CD4-positive, alpha-beta T cell (primary cell): ENCODE results near the gene JAZF1. TPM values are rescaled to one million over a fixed set of nuclear protein-coding genes. Genes with fewer than 3 reads are reported as not detected.

Source experiments
- ATAC-seq: fragments of 200-7000 bp; cut with Tn5 transposase; one replicate; pipeline ENCODE4 v1.10.0; 2022; ENCODE audit warnings: mild to moderate bottlenecking; ENCODE audit not compliant: poor library complexity
- CTCF ChIA-PET: fragments of 350-600 bp; sonication (Branson Sonifier 250); formaldehyde crosslinking; loops from one replicate; lab custom pipeline; 2021; ENCODE audit warnings: antibody characterized with exemption, inconsistent platforms; lab: Charles Lee
- POLR2A ChIA-PET: fragments of 350-600 bp; sonication (Branson Sonifier 250); formaldehyde crosslinking; loops from one replicate; lab custom pipeline; 2021; ENCODE audit warnings: antibody characterized with exemption, inconsistent platforms; lab: Charles Lee
- DNase-seq, 14 experiments: peaks; one replicate each; pipeline ENCODE4 v3.0.0-alpha.2; 2013 to 2020; ENCODE audit warnings: mixed read lengths in 2 of 14
- H3K27ac ChIP-seq, 2 donors: one replicate each; pipeline versions ENCODE4 v1.5.1 to v1.7.0; 2013; ENCODE audit warnings: low read length in 2 of 2, low read depth in 1 of 2, mild to moderate bottlenecking in 1 of 2
- H3K27me3 ChIP-seq, 2 experiments: 1 replicate in 1 of 2; 2 replicates in 1 of 2; pipeline versions ENCODE4 v1.6.1 to v1.7.0; 2013; ENCODE audit warnings: low read length in 2 of 2, control low read depth in 1 of 2, mild to moderate bottlenecking in 1 of 2, moderate library complexity in 1 of 2; ENCODE audit not compliant: insufficient read depth in 2 of 2, control insufficient read depth in 1 of 2
- H3K36me3 ChIP-seq: one replicate; pipeline ENCODE4 v1.6.1; 2013; ENCODE audit warnings: low read length, control low read depth; ENCODE audit not compliant: insufficient read depth
- H3K4me1 ChIP-seq: one replicate; pipeline ENCODE4 v1.6.1; 2013; ENCODE audit warnings: low read length, control low read depth; ENCODE audit not compliant: insufficient read depth
- H3K4me3 ChIP-seq: one replicate; pipeline ENCODE4 v1.5.1; 2013; ENCODE audit warnings: mild to moderate bottlenecking, low read length, moderate library complexity
- H3K9me3 ChIP-seq, 2 experiments: 1 replicate in 1 of 2; 2 replicates in 1 of 2; pipeline versions ENCODE4 v1.6.1 to v1.7.0; 2013; ENCODE audit warnings: low read length in 2 of 2, mild to moderate bottlenecking in 2 of 2, control low read depth in 1 of 2, moderate library complexity in 1 of 2; ENCODE audit not compliant: control insufficient read depth in 1 of 2, insufficient read depth in 1 of 2
- H3K27ac Mint-ChIP-seq: one replicate; pipeline ENCODE4 v1.8.0; 2020; ENCODE audit warnings: mixed read lengths
- H3K27me3 Mint-ChIP-seq: one replicate; pipeline ENCODE4 v1.8.0; 2021; ENCODE audit warnings: mixed read lengths
- H3K36me3 Mint-ChIP-seq: one replicate; pipeline ENCODE4 v1.8.0; 2021; ENCODE audit warnings: low read depth, mixed read lengths
- H3K4me1 Mint-ChIP-seq: one replicate; pipeline ENCODE4 v1.8.0; 2021; ENCODE audit warnings: low read depth, mixed read lengths
- H3K4me3 Mint-ChIP-seq: one replicate; pipeline ENCODE4 v1.8.0; 2020; ENCODE audit warnings: mild to moderate bottlenecking, mixed read lengths
- H3K9me3 Mint-ChIP-seq: one replicate; pipeline ENCODE4 v1.8.0; 2020; ENCODE audit warnings: mixed read lengths
- intact Hi-C, 2 experiments: fragments of 100-400 bp; cut with DNase I in 1 of 2; cut with micrococcal nuclease in 1 of 2; formaldehyde crosslinking; loops; one replicate each; pipeline versions ENCODE4 v1.15.1 to v1.9.0; 2023 to 2025; cut with DNase I, micrococcal nuclease
- total RNA-seq, 174 experiments: library from RNA in 2 of 174; stranded (reverse) in 2 of 174; gene quantifications; one replicate each; pipeline ENCODE4 v1.2.3 and lab custom pipeline; 2021 to 2026
- TF ChIP-seq, protein P1 (sequence below): fragments of 200-600 bp; IDR thresholded peaks from one replicate; pipeline ENCODE4 v1.8.0; 2022; ENCODE audit warnings: antibody characterized with exemption, mild to moderate bottlenecking

Gene JAZF1
- total RNA-seq, 2 experiments from 2014 or later, result 9.9 to 11.1 TPM

DNA sequence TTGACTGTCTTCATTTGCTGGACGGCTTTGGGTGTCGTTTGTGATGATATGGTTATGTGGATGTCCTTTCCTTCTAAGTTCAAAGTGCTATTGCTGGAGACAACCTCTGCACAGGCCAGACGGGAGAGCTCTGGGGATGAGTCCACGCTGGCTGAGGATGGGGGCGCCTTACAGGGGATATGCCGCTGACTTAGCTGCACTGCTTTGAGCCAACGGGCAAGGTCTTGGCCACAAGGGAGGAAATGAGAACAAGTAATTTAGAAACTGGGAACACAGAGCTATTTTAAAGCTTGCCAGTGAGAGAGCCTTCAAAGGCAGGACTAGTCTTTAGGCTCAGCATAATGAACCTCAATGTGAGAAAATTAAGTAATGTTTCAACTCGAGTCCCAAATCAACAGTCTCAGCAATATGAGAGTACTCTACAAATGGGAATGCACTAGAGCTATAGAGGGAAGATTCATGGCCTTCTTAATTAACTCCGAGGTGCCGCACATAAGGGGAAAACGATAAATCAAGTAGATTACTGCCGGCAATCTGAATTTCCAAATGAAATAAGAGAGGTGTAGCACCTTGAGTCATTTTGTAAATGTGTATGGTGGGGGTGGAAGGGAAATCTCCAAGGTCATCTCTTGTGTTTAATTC, 209.3 kb downstream of the JAZF1 start:
- peak overlapping the region; percentile 74 for H3K27ac Mint-ChIP-seq
- peaks cover 34% of the 10 kb centered on the region for H3K4me1 Mint-ChIP-seq

DNA sequence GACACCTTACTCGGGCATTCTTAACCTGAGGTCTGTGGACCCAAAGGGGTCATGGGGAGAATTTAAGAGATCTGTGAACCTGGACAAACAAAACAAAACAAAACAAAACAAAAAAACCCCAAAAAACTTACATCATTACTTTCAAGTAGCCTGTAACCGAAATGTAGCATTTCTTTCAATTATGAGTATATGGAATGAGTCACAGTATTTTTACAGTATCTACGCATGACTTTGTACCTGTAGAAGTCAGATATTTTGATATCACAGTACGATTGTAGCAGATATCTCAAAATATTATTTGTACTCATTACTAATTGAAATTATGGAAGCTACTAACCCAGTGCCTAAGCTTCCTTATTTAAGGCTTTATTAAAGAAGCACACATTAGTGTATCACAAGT, 210.2 kb downstream of the JAZF1 start:
- peaks cover 14% of the 10 kb centered on the region for H3K4me1 ChIP-seq
- H3K9me3 ChIP-seq, result no peaks in the 10 kb centered on the region
- peaks cover 34% of the 10 kb centered on the region for H3K4me1 Mint-ChIP-seq
- intact Hi-C loops, result no loop called here
- H3K27me3 Mint-ChIP-seq, result no peaks in the 10 kb centered on the region
- no peak overlapping the region for H3K4me3 Mint-ChIP-seq
- no peaks in the 10 kb centered on the region for H3K36me3 ChIP-seq
- H3K27ac ChIP-seq, result no peak overlapping the region
- no peaks in the 10 kb centered on the region for H3K27me3 ChIP-seq
- ATAC-seq (no peak), DNase-seq (no peak)
- ChIA-PET CTCF (no interaction called here), POLR2A (interaction anchor here (5.6 kb wide), 1 partner anchor 17 kb away, joined by 50 read pairs; no protein-coding TSS in a partner anchor)
- peaks cover 6% of the 10 kb centered on the region for H3K36me3 Mint-ChIP-seq
- H3K4me3 ChIP-seq, result no peak overlapping the region
- TF ChIP-seq, protein P1, sequence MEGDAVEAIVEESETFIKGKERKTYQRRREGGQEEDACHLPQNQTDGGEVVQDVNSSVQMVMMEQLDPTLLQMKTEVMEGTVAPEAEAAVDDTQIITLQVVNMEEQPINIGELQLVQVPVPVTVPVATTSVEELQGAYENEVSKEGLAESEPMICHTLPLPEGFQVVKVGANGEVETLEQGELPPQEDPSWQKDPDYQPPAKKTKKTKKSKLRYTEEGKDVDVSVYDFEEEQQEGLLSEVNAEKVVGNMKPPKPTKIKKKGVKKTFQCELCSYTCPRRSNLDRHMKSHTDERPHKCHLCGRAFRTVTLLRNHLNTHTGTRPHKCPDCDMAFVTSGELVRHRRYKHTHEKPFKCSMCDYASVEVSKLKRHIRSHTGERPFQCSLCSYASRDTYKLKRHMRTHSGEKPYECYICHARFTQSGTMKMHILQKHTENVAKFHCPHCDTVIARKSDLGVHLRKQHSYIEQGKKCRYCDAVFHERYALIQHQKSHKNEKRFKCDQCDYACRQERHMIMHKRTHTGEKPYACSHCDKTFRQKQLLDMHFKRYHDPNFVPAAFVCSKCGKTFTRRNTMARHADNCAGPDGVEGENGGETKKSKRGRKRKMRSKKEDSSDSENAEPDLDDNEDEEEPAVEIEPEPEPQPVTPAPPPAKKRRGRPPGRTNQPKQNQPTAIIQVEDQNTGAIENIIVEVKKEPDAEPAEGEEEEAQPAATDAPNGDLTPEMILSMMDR, result no peak
- no peaks in the 10 kb centered on the region for H3K9me3 Mint-ChIP-seq
- no peak overlapping the region for H3K27ac Mint-ChIP-seq

More for the DNA sequence above, 209.3 kb downstream of the JAZF1 start:
- peaks cover 0 to 5% of the 10 kb centered on the region in 2 experiments for H3K9me3 ChIP-seq
- intact Hi-C loops, result no loop called here
- no peak for DNase-seq
- ChIA-PET POLR2A (interaction anchor here (5.6 kb wide), 1 partner anchor 18 kb away, joined by 50 read pairs; no protein-coding TSS in a partner anchor), CTCF (no interaction called here)
- Mint-ChIP-seq H3K27me3 (no peaks in the 10 kb centered on the region), H3K36me3 (peaks cover 6% of the 10 kb centered on the region), H3K4me3 (peak overlapping the region; percentile 1), H3K9me3 (no peaks in the 10 kb centered on the region)
- no peaks in the 10 kb centered on the region for H3K36me3 ChIP-seq
- peaks cover 14% of the 10 kb centered on the region for H3K4me1 ChIP-seq
- H3K27ac ChIP-seq, result no peak overlapping the region
- H3K27me3 ChIP-seq, result no peaks in the 10 kb centered on the region
- TF ChIP-seq, protein P1, result no peak
- no peak for ATAC-seq
- no peak overlapping the region for H3K4me3 ChIP-seq

DNA sequence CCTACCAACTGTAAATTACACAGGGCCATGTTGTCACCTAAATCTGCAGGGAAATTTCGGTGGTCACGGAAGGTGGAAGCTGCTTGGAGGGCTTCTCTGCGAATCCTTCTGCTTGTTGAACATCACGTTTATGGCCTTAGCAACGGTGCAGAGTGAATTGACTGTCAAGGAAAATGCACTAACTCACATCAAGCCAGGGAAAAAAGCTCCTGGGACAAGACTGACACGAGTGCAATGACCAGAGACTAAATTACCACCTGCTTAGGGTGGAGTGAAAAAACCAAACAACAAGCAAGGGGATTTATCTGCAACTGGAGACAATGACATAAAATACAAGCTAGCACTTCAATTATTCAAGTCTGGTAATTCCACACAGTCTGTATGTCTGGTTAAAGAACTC, 211.2 kb downstream of the JAZF1 start:
- H3K36me3 Mint-ChIP-seq, result peaks cover 3% of the 10 kb centered on the region
- CTCF ChIA-PET, result no interaction called here
- TF ChIP-seq, protein P1, result no peak
- DNase-seq, result no peak
- intact Hi-C loops, result no loop called here
- H3K4me1 Mint-ChIP-seq, result peaks cover 31% of the 10 kb centered on the region
- POLR2A ChIA-PET, result interaction anchor here (5.6 kb wide), 1 partner anchor 16 kb away, joined by 50 read pairs; no protein-coding TSS in a partner anchor
- Histone ChIP-seq H3K9me3 (no peaks in the 10 kb centered on the region), H3K4me3 (no peak overlapping the region), H3K36me3 (no peaks in the 10 kb centered on the region), H3K4me1 (peaks cover 14% of the 10 kb centered on the region), H3K27me3 (no peaks in the 10 kb centered on the region), H3K27ac (no peak overlapping the region)
- H3K4me3 Mint-ChIP-seq, result no peak overlapping the region
- ATAC-seq, result no peak
- H3K27ac Mint-ChIP-seq, result no peak overlapping the region
- H3K9me3 Mint-ChIP-seq, result no peaks in the 10 kb centered on the region
- no peaks in the 10 kb centered on the region for H3K27me3 Mint-ChIP-seq
